DOHH2 (cell line): ENCODE results near the gene AFDN.

Experiments used
- EZH2phosphoT487 ChIP-seq: fragments of 200-600 bp; sonication (generic); IDR thresholded peaks from 2 replicates; pipeline ENCODE4 v1.6.1; 2017; ENCODE audit warnings: borderline replicate concordance, mild to moderate bottlenecking, antibody characterized with exemption, low read length, moderate library complexity, mixed read lengths
- TF ChIP-seq, protein P1 (sequence below): fragments of 200-600 bp; sonication (generic); IDR thresholded peaks from one replicate; pipeline ENCODE4 v1.5.1; 2014; ENCODE audit warnings: antibody characterized with exemption, mild to moderate bottlenecking, low read depth, low read length; ENCODE audit not compliant: poor library complexity, severe bottlenecking

DNA sequence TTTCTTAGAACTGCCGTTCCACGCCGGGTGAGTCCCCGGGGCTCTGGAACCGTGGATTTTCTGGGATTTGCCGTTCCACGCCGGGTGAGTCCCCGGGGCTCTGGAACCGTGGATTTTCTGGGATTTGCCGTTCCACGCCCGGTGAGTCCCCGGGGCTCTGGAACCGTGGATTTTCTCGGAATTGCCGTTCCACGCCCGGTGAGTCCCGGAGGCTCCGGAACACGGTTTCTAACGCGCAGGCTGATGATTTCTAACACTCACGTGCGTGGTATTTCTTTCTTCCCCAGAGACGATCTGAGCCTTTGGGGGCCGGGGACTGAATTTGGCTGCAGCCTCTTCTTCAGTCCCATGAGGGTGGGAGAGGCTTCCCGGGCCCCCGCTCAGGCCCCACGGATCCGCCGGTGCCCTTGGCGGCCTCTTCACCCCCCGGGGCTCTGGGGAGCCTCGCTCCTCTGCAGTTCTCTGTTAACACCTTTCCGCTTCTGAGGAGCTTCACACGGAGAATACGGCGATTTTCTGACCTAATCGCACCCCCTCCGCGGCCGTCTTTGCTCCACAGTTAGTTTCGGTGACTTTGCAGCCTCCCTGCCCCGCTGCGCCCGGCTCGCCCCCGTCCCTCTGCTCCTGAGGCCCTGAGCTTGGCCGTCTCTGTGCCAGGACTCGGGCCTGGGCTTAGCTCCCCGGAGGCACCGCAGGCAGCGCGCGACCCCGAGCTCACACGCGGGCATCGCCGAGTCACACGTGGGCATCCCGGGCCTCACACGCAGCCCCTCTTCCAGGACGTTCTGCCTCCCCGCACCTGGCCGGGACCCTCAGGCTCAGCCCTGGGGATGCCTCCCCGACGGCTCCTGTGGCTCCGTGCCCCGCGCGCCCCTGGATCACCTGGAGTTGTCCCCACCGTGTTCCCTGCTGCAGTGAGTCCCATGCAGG is 163.6 kb downstream of the AFDN start:
- TF ChIP-seq, protein P1, sequence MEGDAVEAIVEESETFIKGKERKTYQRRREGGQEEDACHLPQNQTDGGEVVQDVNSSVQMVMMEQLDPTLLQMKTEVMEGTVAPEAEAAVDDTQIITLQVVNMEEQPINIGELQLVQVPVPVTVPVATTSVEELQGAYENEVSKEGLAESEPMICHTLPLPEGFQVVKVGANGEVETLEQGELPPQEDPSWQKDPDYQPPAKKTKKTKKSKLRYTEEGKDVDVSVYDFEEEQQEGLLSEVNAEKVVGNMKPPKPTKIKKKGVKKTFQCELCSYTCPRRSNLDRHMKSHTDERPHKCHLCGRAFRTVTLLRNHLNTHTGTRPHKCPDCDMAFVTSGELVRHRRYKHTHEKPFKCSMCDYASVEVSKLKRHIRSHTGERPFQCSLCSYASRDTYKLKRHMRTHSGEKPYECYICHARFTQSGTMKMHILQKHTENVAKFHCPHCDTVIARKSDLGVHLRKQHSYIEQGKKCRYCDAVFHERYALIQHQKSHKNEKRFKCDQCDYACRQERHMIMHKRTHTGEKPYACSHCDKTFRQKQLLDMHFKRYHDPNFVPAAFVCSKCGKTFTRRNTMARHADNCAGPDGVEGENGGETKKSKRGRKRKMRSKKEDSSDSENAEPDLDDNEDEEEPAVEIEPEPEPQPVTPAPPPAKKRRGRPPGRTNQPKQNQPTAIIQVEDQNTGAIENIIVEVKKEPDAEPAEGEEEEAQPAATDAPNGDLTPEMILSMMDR = no peak
- TF ChIP-seq EZH2phosphoT487 = no peak
